H54 (cell line): Measurements from ENCODE around the gene CIITA.

ENCODE experiments used
- DNase-seq: peaks from one replicate; pipeline ENCODE4 v3.0.0; 2011; ENCODE audit warnings: low spot score, mixed read lengths; ENCODE audit not compliant: insufficient read length
- FAIRE-seq: peaks from 3 replicates; lab custom pipeline; 2011; peaks lifted over from hg19 to GRCh38; lab: Jason Lieb, UNC
- POLR2A ChIP-seq: IDR thresholded peaks from 2 replicates; pipeline ENCODE4 v1.6.1; 2011; ENCODE audit warnings: low read depth, mild to moderate bottlenecking, low read length

CIITA gene

GRCh38 chr16:10943064-10943353, 66.0 kb downstream of the CIITA start:
- no peak for FAIRE-seq

DNA sequence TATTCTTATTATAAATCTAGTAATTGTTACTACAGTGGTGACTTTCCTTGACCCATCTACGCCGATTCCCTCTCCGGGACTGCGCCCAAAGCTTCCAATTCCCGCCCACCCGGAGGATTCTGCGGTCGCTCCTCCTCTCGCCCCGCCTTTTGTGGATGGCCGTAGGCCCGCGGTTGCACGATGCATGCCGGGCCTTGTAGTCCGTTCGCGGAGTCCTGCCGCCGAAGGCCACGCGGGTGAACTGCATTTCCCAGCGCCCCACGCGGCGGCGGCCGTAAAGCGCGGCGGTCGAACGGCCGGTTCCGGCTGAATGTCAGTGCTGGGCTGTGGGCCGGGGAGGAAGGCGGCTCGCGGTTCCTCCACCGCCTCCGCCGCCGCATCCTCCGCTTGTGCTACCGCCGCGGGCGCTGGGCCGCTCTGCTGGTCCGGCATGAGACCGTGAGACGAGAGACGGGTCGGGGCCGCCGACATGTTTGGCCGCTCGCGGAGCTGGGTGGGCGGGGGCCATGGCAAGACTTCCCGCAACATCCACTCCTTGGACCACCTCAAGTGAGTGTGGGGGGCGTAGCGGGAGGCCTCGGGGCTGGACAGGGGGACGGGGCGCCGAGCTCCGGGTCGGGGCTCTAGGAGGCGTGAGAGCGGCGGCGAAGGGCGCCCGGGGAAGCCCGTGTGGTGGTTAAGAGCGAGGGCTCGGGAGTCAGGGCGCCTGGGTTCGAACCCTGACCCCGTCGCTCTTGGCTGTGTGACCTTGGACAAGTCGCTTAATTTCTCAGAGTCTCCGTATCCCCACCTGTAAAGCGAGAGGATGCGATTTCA, 67.5 kb downstream of the CIITA start, which contains the start of gene CLEC16A:
CLEC16A (plus strand) TSS at position 316 of the 816 bp plus-strand sequence; CDS start at position 470, 154 bp downstream.
- peak; percentile 92 for DNase-seq
- peak; percentile 95 for TF ChIP-seq POLR2A
- no peak for FAIRE-seq

More at GRCh38 chr16:10943064-10943353, 66.0 kb downstream of the CIITA start:
- TF ChIP-seq POLR2A = no peak
- DNase-seq = no peak

GRCh38 chr16:10945065-10945787, 68.2 kb downstream of the CIITA start:
- no peak for TF ChIP-seq POLR2A

GRCh38 chr16:10946308-10946707, 69.3 kb downstream of the CIITA start:
- DNase-seq (no peak), FAIRE-seq (no peak)
- TF ChIP-seq POLR2A = no peak

More at GRCh38 chr16:10945065-10945787, 68.2 kb downstream of the CIITA start:
- DNase-seq = no peak
- FAIRE-seq = no peak

GRCh38 chr16:10947211-10947787, 70.3 kb downstream of the CIITA start:
- no peak for FAIRE-seq

DNA sequence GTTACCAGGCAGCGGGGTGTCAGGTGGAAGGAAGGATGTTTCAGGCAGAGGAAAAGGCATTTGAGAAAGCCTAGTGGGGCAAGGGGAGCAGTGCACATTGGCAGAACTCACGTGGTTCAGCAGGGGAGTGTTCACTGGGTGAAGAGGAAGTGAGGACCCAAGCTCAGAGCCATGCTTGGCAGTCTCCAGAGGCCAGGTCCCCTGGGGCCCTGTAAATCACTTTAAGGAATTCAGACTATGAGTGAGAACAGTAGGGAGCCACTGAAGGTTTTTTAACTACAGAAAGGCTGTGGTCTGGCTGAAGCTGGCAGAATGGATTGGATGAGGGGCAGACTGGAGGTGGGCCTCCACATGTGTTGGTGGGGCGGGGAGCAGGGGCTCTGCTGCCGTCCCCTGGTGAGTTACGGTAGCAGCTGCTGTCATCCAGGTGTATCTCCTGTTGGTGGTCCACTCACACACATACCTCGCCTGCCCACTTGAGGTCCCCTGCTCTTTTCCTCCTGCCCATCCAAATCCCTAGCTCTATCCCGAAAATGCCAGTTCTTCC, 72.5 kb downstream of the CIITA start:
- TF ChIP-seq POLR2A = no peak
- FAIRE-seq (peak; percentile 74), DNase-seq (peak; percentile 62)

More at GRCh38 chr16:10947211-10947787, 70.3 kb downstream of the CIITA start:
- no peak for DNase-seq
- TF ChIP-seq POLR2A = no peak

DNA sequence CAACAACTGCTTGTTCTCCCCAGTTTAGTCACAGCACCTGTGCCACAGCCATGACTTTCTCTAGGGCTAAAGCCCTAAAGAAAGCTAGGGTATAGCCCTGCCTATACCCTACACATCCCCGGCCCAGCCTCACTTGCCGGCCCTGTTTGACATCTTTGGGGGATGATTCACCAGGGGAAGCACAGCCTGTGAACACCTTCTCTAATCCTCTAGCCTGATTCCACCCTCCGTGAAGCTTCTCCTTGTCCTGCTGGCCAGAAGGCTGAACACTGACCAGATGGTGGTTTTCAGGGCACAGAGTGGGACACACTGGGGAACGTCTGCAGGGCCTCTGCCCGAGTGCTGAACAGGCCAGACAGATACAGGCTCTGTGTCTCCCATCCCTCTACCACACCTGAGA, 73.4 kb downstream of the CIITA start:
- DNase-seq = no peak
- peak; percentile 27 for FAIRE-seq
- TF ChIP-seq POLR2A = no peak

DNA sequence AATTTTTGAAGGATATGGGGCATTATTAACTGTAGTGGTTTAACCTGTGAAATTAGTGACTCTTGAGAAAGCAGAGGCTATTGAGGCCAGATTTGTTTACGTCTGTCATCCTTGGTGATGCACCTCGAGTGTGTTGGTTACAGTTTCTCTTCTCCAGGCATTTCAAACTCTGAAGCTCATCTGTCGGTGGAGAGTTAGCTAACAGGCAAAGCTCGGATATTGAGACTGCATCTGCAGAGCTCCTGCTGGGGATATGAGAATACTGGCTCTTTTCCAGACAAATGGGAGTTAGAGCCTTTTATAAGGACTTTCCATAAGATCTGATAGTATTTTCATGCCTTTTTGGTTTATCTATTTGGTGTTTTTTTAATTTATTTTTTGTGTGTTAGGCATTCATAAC, 74.0 kb downstream of the CIITA start:
- DNase-seq = no peak
- TF ChIP-seq POLR2A = no peak
- FAIRE-seq = no peak

- no peak for DNase-seq
- no peak for TF ChIP-seq POLR2A
- no peak for FAIRE-seq
These were observed 77.9 kb downstream of the CIITA start for GRCh38 chr16:10954903-10955302.

DNA sequence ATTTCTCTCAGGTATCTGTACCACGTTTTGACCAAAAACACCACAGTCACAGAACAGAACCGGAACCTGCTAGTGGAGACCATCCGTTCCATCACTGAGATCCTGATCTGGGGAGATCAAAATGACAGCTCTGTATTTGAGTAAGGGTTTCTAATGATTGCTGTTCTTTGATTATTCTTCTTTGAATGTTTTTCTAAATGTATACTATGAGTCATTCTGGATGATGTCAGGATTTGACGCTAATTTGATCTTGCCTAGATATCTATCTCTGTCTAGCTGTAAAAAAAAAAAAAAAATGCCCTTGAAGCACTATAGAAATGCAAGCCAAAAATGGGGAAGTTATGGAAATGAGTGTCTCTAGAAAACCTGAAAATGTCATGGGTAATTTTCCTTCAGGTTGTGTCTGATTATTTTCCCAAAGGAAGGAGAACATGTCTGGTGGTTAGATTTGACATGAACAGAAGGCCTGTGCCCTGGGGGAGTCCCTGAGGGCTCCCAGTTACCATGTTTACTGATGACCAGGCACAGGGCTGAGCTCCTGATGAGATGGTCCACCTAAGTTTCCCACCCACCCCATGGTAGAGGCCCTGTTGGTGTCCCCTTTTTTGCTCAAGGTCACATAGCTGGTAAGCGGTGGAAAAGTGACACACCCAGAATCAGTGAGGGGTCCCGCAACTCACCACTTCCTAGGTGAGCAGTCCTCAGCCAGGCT, 80.9 kb downstream of the CIITA start:
- no peak for FAIRE-seq
- no peak for DNase-seq
- no peak for TF ChIP-seq POLR2A

- no peak for DNase-seq
- no peak for TF ChIP-seq POLR2A
- no peak for FAIRE-seq
These were observed 82.2 kb downstream of the CIITA start for GRCh38 chr16:10959161-10959560.

- TF ChIP-seq POLR2A = no peak
- FAIRE-seq = peak; percentile 80
- DNase-seq = peak; percentile 66
These were observed 84.2 kb downstream of the CIITA start for GRCh38 chr16:10961231-10961630.
